GM12878 (cell line): ENCODE measurements around the gene PLXNC1. TPM values are rescaled to one million over a fixed set of nuclear protein-coding genes. Genes with fewer than 3 reads are reported as not detected.

Experiments
- ATAC-seq: fragments of 200-7000 bp; cut with Tn5 transposase; 3 replicates; pipeline ENCODE4 v1.9.1; 2020; ENCODE audit warnings: mild to moderate bottlenecking, moderate library complexity
- BruUV-seq: library from RNA; stranded (reverse); fragments of 400-500 nt; replicated peaks from 2 replicates; lab custom pipeline; 2021; lab: Mats Ljungman, UMichigan
- CTCF ChIA-PET: fragments of 300-600 bp; sonication (Branson Sonifier 250); formaldehyde crosslinking; extraction: SDS; loops from one replicate; lab custom pipeline; 2021; ENCODE audit warnings: inconsistent platforms; lab: Yijun Ruan, JAX
- POLR2A ChIA-PET: fragments of 350-600 bp; formaldehyde crosslinking; extraction: SDS; loops from one replicate; lab custom pipeline; 2021; ENCODE audit warnings: inconsistent platforms; lab: Charles Lee
- RAD21 ChIA-PET: fragments of 300-600 bp; sonication (Branson Sonifier 250); formaldehyde crosslinking; loops from one replicate; lab custom pipeline; 2023; ENCODE audit warnings: antibody characterized with exemption; ENCODE audit not compliant: unreplicated experiment; lab: Charles Lee
- SMC1A ChIA-PET: fragments of 300-600 bp; sonication (Branson Sonifier 250); formaldehyde crosslinking; loops from one replicate; lab custom pipeline; 2023; ENCODE audit not compliant: unreplicated experiment, uncharacterized antibody; lab: Charles Lee
- DNase-seq: peaks from one replicate; pipeline ENCODE4 v3.0.0-alpha.2; 2011; ENCODE audit warnings: low read depth, low spot score
- FAIRE-seq: peaks from 3 replicates; lab custom pipeline; 2011; peaks lifted over from hg19 to GRCh38; lab: Jason Lieb, UNC
- H2AFZ ChIP-seq: 2 replicates; pipeline ENCODE4 v1.6.0; 2011; ENCODE audit warnings: low read depth, low read length, control low read depth; ENCODE audit not compliant: control insufficient read depth
- H3K27ac ChIP-seq: 2 replicates; pipeline ENCODE4 v1.5.1; 2011; ENCODE audit warnings: control low read depth; ENCODE audit not compliant: control insufficient read depth, insufficient read depth
- H3K27me3 ChIP-seq, 2 experiments: replicated peaks in 1 of 2; 2 replicates each; pipeline versions ENCODE4 v1.6.0 to v1.6.1; 2011; ENCODE audit warnings: low read length in 1 of 2; ENCODE audit not compliant: control insufficient read depth in 2 of 2, insufficient read depth in 2 of 2
- H3K36me3 ChIP-seq, 2 experiments: 2 replicates each; pipeline ENCODE4 v1.5.1; 2011; ENCODE audit warnings: low read length in 1 of 2; ENCODE audit not compliant: control insufficient read depth in 2 of 2, insufficient read depth in 2 of 2
- H3K4me1 ChIP-seq: 2 replicates; pipeline ENCODE4 v1.6.1; 2011; ENCODE audit warnings: mild to moderate bottlenecking, low read length, moderate library complexity, mixed read lengths; ENCODE audit not compliant: control insufficient read depth, insufficient read depth
- H3K4me2 ChIP-seq: 2 replicates; pipeline ENCODE4 v1.6.0; 2011; ENCODE audit warnings: control low read depth; ENCODE audit not compliant: control insufficient read depth, insufficient read depth
- H3K4me3 ChIP-seq: fragments of 200-600 bp; sonication (generic); 2 replicates; pipeline ENCODE4 v1.5.1; 2016
- H3K79me2 ChIP-seq: 2 replicates; pipeline ENCODE4 v1.6.0; 2011; ENCODE audit warnings: low read length; ENCODE audit not compliant: control insufficient read depth, insufficient read depth
- H3K9ac ChIP-seq: 2 replicates; pipeline ENCODE4 v1.8.0; 2011; ENCODE audit warnings: low read length, control low read depth, mixed read lengths; ENCODE audit not compliant: control insufficient read depth, insufficient read depth
- H3K9me3 ChIP-seq: replicated peaks from 3 replicates; pipeline ENCODE4 v1.5.1; 2011; ENCODE audit warnings: mild to moderate bottlenecking, low read length; ENCODE audit not compliant: control insufficient read depth, insufficient read depth
- H4K20me1 ChIP-seq: 2 replicates; pipeline ENCODE4 v1.6.0; 2011; ENCODE audit not compliant: control insufficient read depth, insufficient read depth
- CTCF ChIP-seq, 3 experiments: IDR thresholded peaks in 2 of 3; conservative IDR thresholded peaks in 1 of 3; 2 replicates each; pipeline ENCODE4 v1.5.1; 2011; ENCODE audit warnings: low read depth in 3 of 3, low read length in 3 of 3, mild to moderate bottlenecking in 3 of 3, control low read depth in 2 of 3, moderate library complexity in 2 of 3, inconsistent platforms in 1 of 3, mixed read lengths in 1 of 3; ENCODE audit not compliant: control insufficient read depth in 2 of 3, insufficient read depth in 1 of 3; ENCODE audit errors: extremely low read depth in 1 of 3
- RAD21 ChIP-seq: IDR thresholded peaks from 2 replicates; pipeline ENCODE4 v1.6.1; 2011; ENCODE audit warnings: mild to moderate bottlenecking, low read depth, low read length, moderate library complexity; ENCODE audit not compliant: insufficient read depth
- SMC3 ChIP-seq: IDR thresholded peaks from 2 replicates; pipeline ENCODE4 v1.6.1; 2011; ENCODE audit warnings: low read length, improper control_type of control experiment, borderline replicate concordance
- STAT1 ChIP-seq: fragments of 450-650 bp; conservative IDR thresholded peaks from 2 replicates; pipeline ENCODE4 v1.6.1; 2014; ENCODE audit warnings: antibody characterized with exemption, mild to moderate bottlenecking
- WGBS: methylation state at CpG from one replicate; pipeline ENCODE4 v1.1.6; 2016; ENCODE audit warnings: low lambda C conversion rate; ENCODE audit not compliant: insufficient replicate concordance, insufficient coverage; ENCODE audit errors: missing lambda C conversion rate; 5-methylcytosine and 5-hydroxymethylcytosine counted together
- in situ Hi-C: fragments of 300-500 bp; cut with MboI; formaldehyde crosslinking; loops from 9 replicates; pipeline ENCODE4 v1.14.3; 2018; ENCODE audit warnings: mixed read lengths
- intact Hi-C: fragments of 100-400 bp; cut with micrococcal nuclease; formaldehyde crosslinking; loops from one replicate; pipeline ENCODE4 v1.14.2; 2022; ENCODE audit not compliant: unreplicated experiment
- polyA plus RNA-seq, 11 experiments: library from polyadenylated mRNA; depleted of rRNA in 4 of 11; unstranded in 6 of 11; stranded (reverse) in 5 of 11; fragments of >200 nt; fragmentation: Nextera tagmentation in 4 of 11; fragmentation: Illumina TruSeq in 1 of 11; extraction: Ambion mirVana in 4 of 11; extraction: Trizol in 1 of 11; gene quantifications; 1 replicate in 1 of 11; 2 replicates in 10 of 11; pipeline versions ENCODE4 v1.2.1 to v1.2.3, GENCODE V29; 2011 to 2016; ENCODE audit warnings: inconsistent platforms in 2 of 11, missing spikeins in 2 of 11, low read depth in 1 of 11
- total RNA-seq, 4 experiments: library from RNA; depleted of rRNA in 3 of 4; stranded (reverse); fragments of >200 nt in 3 of 4; fragmentation: Illumina TruSeq in 1 of 4; extraction: Trizol in 1 of 4; gene quantifications; 2 replicates each; pipeline versions ENCODE4 v1.2.1 to v1.2.3, GENCODE V29; 2013 to 2021

PLXNC1 gene
- total and polyA plus RNA-seq, 10 of the 15 experiments (the other 5 are each of a cell fraction or from before 2014, with no cell fraction given) = 5.2 to 41.2 (median 24.6) TPM

- no peak overlapping the region for H2AFZ ChIP-seq
- 75% methylated on average over 13 of the region's 13 CpGs for WGBS
- no peak overlapping the region for H3K27ac ChIP-seq
- in situ Hi-C loops = no loop called here
- H4K20me1 ChIP-seq = no peaks in the 10 kb centered on the region
- no peak overlapping the region for H3K9ac ChIP-seq
- DNase-seq (no peak), ATAC-seq (peak; percentile 83), FAIRE-seq (no peak)
- POLR2A ChIA-PET = no interaction called here
- TF ChIP-seq RAD21 (peak; percentile 72), STAT1 (no peak), CTCF (IDR thresholded peaks at IDR 0.05 in 2 of 3, conservative IDR thresholded peaks at IDR 0.05 in 1 of 3; ENCODE audit: control insufficient read depth in 2 of 3, extremely low read depth in 1 of 3, insufficient read depth in 1 of 3, low read depth in 3 of 3, low read length in 3 of 3) (peak; percentile 50 to 54 (median 54)), SMC3 (peak; percentile 60)
- no peaks in the 10 kb centered on the region for H3K36me3 ChIP-seq
- no peak overlapping the region for H3K4me3 ChIP-seq
- H3K4me2 ChIP-seq = no peak overlapping the region
- RAD21 ChIA-PET = interaction anchor here (1.1 to 1.4 kb wide), 2 partner anchors 14 to 189 kb away, joined by 4 read pairs; no protein-coding TSS in a partner anchor
- CTCF ChIA-PET = interaction anchor here (0.7 to 3.8 kb wide), 4 partner anchors 294 to 392 kb away, joined by 3 to 15 read pairs (median 8); no protein-coding TSS in a partner anchor
- SMC1A ChIA-PET = interaction anchor here (1.0 to 2.0 kb wide), 4 partner anchors 8 to 389 kb away, joined by 3 to 7 read pairs (median 3); partner anchors contain the start of gene PLXNC1
- H3K9me3 ChIP-seq = no peaks in the 10 kb centered on the region
- no peaks in the 10 kb centered on the region for H3K27me3 ChIP-seq
- BruUV-seq = no TSS peak
- intact Hi-C loops = loop anchor here (1.0 kb wide), 1 partner anchor 392 kb away; no protein-coding TSS in a partner anchor
- no peaks in the 10 kb centered on the region for H3K79me2 ChIP-seq
- no peaks in the 10 kb centered on the region; the same call in 1 of the 2 replicates for H3K4me1 ChIP-seq
These were observed 7.8 kb upstream of the PLXNC1 start for GRCh38 chr12:94140556-94140955.
